ENCODE results near the gene LDB3. TPM values are rescaled to one million over a fixed set of nuclear protein-coding genes. Genes with fewer than 3 reads are reported as not detected.

The LDB3 gene
- total and polyA plus RNA-seq, 9 of the 15 experiments (the other 6 are each of a cell fraction or from before 2014, with no cell fraction given): 0.03 TPM; not detected in 8

- TF ChIP-seq, protein P1, sequence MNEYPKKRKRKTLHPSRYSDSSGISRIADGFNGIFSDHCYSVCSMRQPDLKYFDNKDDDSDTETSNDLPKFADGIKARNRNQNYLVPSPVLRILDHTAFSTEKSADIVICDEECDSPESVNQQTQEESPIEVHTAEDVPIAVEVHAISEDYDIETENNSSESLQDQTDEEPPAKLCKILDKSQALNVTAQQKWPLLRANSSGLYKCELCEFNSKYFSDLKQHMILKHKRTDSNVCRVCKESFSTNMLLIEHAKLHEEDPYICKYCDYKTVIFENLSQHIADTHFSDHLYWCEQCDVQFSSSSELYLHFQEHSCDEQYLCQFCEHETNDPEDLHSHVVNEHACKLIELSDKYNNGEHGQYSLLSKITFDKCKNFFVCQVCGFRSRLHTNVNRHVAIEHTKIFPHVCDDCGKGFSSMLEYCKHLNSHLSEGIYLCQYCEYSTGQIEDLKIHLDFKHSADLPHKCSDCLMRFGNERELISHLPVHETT (CRISPR knock-in tag; conservative IDR thresholded peaks at IDR 0.05 in 1 of 2, IDR thresholded peaks at IDR 0.05 in 1 of 2): no peak
- TF ChIP-seq ZNF79 (CRISPR knock-in tag; IDR thresholded peaks at IDR 0.05; ENCODE audit: low read depth): no peak
- no peak for TF ChIP-seq ZNF124 (CRISPR knock-in tag; IDR thresholded peaks at IDR 0.05)
- no peak for TF ChIP-seq SAP30 (IDR thresholded peaks at IDR 0.05; ENCODE audit: borderline replicate concordance, insufficient read depth, low read depth, low read length, poor library complexity, severe bottlenecking)
- TF ChIP-seq, protein P2, sequence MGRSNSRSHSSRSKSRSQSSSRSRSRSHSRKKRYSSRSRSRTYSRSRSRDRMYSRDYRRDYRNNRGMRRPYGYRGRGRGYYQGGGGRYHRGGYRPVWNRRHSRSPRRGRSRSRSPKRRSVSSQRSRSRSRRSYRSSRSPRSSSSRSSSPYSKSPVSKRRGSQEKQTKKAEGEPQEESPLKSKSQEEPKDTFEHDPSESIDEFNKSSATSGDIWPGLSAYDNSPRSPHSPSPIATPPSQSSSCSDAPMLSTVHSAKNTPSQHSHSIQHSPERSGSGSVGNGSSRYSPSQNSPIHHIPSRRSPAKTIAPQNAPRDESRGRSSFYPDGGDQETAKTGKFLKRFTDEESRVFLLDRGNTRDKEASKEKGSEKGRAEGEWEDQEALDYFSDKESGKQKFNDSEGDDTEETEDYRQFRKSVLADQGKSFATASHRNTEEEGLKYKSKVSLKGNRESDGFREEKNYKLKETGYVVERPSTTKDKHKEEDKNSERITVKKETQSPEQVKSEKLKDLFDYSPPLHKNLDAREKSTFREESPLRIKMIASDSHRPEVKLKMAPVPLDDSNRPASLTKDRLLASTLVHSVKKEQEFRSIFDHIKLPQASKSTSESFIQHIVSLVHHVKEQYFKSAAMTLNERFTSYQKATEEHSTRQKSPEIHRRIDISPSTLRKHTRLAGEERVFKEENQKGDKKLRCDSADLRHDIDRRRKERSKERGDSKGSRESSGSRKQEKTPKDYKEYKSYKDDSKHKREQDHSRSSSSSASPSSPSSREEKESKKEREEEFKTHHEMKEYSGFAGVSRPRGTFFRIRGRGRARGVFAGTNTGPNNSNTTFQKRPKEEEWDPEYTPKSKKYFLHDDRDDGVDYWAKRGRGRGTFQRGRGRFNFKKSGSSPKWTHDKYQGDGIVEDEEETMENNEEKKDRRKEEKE (IDR thresholded peaks at IDR 0.05; ENCODE audit: borderline replicate concordance in 1 of 2, control insufficient read depth in 1 of 2, low read depth in 2 of 2, low read length in 1 of 2): no peak
- no peak for TF ChIP-seq PRDM10 (IDR thresholded peaks at IDR 0.05; ENCODE audit: partially characterized antibody)
- no peak for TF ChIP-seq ZKSCAN8 (CRISPR knock-in tag; IDR thresholded peaks at IDR 0.05)
- no peak for TF ChIP-seq ZNF707 (CRISPR knock-in tag; conservative IDR thresholded peaks at IDR 0.05)
- TF ChIP-seq E2F6 (IDR thresholded peaks at IDR 0.05; ENCODE audit: borderline replicate concordance in 1 of 2, extremely low read depth in 1 of 2, insufficient read depth in 1 of 2, insufficient read length in 1 of 2, low read depth in 1 of 2, low read length in 1 of 2, poor library complexity in 1 of 2, severe bottlenecking in 1 of 2): peak in 1 of 2 experiments; percentile 73
- TF ChIP-seq SREBF2 (CRISPR knock-in tag; IDR thresholded peaks at IDR 0.05): no peak
- TF ChIP-seq SRSF1 (IDR thresholded peaks at IDR 0.05; ENCODE audit: low read depth, low read length): no peak
- no peak for TF ChIP-seq ZNF41 (CRISPR knock-in tag; conservative IDR thresholded peaks at IDR 0.05)
- TF ChIP-seq SAFB (IDR thresholded peaks at IDR 0.05; ENCODE audit: borderline replicate concordance, low read depth, low read length): no peak
- no peak for TF ChIP-seq TFAM (CRISPR knock-in tag; conservative IDR thresholded peaks at IDR 0.05)
- no peak for TF ChIP-seq ZNF785 (CRISPR knock-in tag; IDR thresholded peaks at IDR 0.05)
- no peak for TF ChIP-seq POLR3A (IDR thresholded peaks at IDR 0.05; ENCODE audit: borderline replicate concordance, extremely low read depth, insufficient read depth, insufficient read length)
- TF ChIP-seq U2AF2 (optimal IDR thresholded peaks at IDR 0.05; ENCODE audit: low read depth, low read length): no peak
Measured at GRCh38 chr10:86710987-86711512, 42.7 kb downstream of the LDB3 start (continued).
